Breast epithelium (tissue), 4 donors: ENCODE measurements around the gene TST. TPM values are rescaled to one million over a fixed set of nuclear protein-coding genes. Genes with fewer than 3 reads are reported as not detected.

Experiments used
- DNase-seq, 2 donors: peaks; one replicate each; pipeline ENCODE4 v3.0.0-alpha.2; 2019; ENCODE audit warnings: low spot score in 2 of 2
- H3K27ac ChIP-seq, 2 donors: fragments of 200-600 bp; sonication (generic) in 1 of 2; one replicate each; pipeline ENCODE4 v1.5.1; 2016 to 2019; ENCODE audit warnings: mild to moderate bottlenecking in 1 of 2
- H3K27me3 ChIP-seq, 2 donors: fragments of 200-600 bp; sonication (generic) in 1 of 2; one replicate each; pipeline versions ENCODE4 v1.5.1 to v1.6.0; 2017 to 2019; ENCODE audit warnings: control low read depth in 1 of 2, mild to moderate bottlenecking in 1 of 2
- H3K36me3 ChIP-seq: fragments of 200-600 bp; one replicate; pipeline ENCODE4 v1.5.1; 2019
- H3K4me1 ChIP-seq, 2 donors: fragments of 200-600 bp; sonication (generic); one replicate each; pipeline ENCODE4 v1.5.1; 2016 to 2019; ENCODE audit warnings: control low read depth in 1 of 2
- H3K4me3 ChIP-seq, 3 donors: fragments of 200-600 bp; sonication (generic); 1 replicate in 2 of 3; 2 replicates in 1 of 3; pipeline ENCODE4 v1.5.1; 2016 to 2019; ENCODE audit warnings: mild to moderate bottlenecking in 3 of 3, moderate library complexity in 2 of 3
- H3K9me3 ChIP-seq, 2 donors: fragments of 200-600 bp; sonication (generic) in 1 of 2; one replicate each; pipeline ENCODE4 v1.5.1; 2016 to 2019; ENCODE audit warnings: control low read depth in 1 of 2
- POLR2A ChIP-seq: fragments of 450-650 bp; IDR thresholded peaks from one replicate; pipeline ENCODE4 v1.6.1; 2016; ENCODE audit warnings: antibody characterized with exemption, mild to moderate bottlenecking, moderate library complexity
- POLR2AphosphoS5 ChIP-seq, 3 donors: sonication (generic); formaldehyde crosslinking; IDR thresholded peaks; one replicate each; pipeline ENCODE4 v1.6.1; 2017; ENCODE audit warnings: antibody characterized with exemption in 3 of 3
- intact Hi-C: fragments of 100-400 bp; cut with DNase I; formaldehyde crosslinking; loops from one replicate; pipeline ENCODE4 v1.15.1; 2023; ENCODE audit warnings: low total_unique reads
- total RNA-seq, 3 donors: library from RNA; depleted of rRNA; stranded (reverse); fragments of >200 nt; gene quantifications; one replicate each; pipeline ENCODE4 v1.1.0, GENCODE V29; 2016
- TF ChIP-seq, protein P1 (sequence below), 3 donors: fragments of 450-650 bp; IDR thresholded peaks; one replicate each; pipeline ENCODE4 v1.5.1; 2016 to 2017; ENCODE audit warnings: antibody characterized with exemption in 3 of 3, mild to moderate bottlenecking in 3 of 3, moderate library complexity in 3 of 3

TST gene
- total RNA-seq, 3 donors from 2014 or later: 51.1 to 68.0 (median 60.2) TPM

DNA sequence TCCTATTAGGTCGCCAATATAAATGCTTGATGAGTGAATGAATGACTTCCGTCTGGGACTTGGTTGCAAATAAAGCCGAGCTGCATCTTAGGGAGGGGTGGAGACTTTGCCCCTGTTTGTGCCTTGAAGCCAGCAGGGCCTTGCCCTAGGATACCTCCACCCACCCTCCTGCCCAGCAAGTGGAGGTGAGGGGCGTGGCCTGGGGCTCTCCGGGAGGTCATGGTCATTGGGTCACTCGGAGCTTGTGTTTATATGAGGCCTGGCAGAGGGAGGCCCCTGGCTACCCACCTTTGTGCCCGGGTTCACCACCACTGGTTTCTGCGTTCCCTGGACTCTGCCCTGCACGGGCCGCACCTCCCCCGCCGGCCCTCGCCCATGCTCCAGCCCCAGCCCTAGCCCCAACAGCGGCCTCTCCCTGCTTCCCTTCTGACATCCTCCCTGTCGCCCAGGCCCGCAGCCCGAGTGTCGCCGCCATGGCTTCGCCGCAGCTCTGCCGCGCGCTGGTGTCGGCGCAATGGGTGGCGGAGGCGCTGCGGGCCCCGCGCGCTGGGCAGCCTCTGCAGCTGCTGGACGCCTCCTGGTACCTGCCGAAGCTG lies 4.6 kb upstream of the TST start:
- H3K27ac ChIP-seq: no peak overlapping the region
- H3K4me1 ChIP-seq: peaks cover 0 to 15% of the 10 kb centered on the region in 2 donors
- H3K9me3 ChIP-seq: no peaks in the 10 kb centered on the region
- H3K4me3 ChIP-seq: no peak overlapping the region
- intact Hi-C loops: no loop called here
- no peaks in the 10 kb centered on the region for H3K27me3 ChIP-seq
- TF ChIP-seq POLR2A (no peak), POLR2AphosphoS5 (IDR thresholded peaks at IDR 0.05) (no peak)
- TF ChIP-seq, protein P1, sequence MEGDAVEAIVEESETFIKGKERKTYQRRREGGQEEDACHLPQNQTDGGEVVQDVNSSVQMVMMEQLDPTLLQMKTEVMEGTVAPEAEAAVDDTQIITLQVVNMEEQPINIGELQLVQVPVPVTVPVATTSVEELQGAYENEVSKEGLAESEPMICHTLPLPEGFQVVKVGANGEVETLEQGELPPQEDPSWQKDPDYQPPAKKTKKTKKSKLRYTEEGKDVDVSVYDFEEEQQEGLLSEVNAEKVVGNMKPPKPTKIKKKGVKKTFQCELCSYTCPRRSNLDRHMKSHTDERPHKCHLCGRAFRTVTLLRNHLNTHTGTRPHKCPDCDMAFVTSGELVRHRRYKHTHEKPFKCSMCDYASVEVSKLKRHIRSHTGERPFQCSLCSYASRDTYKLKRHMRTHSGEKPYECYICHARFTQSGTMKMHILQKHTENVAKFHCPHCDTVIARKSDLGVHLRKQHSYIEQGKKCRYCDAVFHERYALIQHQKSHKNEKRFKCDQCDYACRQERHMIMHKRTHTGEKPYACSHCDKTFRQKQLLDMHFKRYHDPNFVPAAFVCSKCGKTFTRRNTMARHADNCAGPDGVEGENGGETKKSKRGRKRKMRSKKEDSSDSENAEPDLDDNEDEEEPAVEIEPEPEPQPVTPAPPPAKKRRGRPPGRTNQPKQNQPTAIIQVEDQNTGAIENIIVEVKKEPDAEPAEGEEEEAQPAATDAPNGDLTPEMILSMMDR (IDR thresholded peaks at IDR 0.05): no peak
- no peak for DNase-seq
- no peaks in the 10 kb centered on the region for H3K36me3 ChIP-seq

DNA sequence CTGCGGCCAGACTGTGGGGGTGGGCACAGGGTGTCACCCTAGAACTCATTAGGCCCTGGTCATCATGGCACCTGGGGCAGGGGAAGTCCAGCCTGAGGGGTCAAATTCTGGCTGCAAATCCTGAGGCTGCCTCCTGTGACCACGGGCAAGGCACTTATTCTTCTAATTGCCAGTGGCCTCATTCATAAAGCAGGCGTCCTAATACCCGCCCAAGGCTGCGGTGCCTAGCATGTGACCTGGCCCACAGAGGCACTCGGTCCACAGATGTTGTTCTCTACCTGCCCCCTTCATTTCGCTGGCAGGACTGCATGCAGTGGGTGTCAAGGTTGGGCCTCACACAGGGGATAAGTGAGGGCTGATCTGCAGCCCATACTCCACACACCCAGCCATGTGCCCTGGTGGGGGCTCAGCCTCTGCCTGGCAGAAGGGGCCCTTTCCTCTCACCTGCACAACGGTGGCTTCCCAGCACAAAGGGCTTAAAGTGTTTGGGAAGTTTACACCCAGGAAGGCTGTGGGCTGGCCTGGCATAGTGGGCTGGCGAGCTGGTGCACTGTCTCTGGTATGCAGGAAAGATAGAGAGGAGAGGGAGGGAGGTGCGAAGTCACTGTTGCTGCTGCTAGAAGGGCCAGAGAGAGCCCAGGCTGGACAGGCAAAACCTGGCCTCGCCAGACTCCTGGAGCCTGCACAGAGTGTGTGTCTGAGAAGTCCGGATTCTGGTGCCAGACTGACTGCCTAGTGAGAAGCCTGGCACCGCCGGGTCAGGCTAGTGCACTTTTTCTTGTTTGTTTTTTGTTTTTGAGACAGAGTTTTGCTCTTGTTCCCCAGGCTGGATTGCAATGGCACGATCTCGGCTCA lies 3.5 kb upstream of the TST start:
- Histone ChIP-seq H3K4me3 (no peak overlapping the region), H3K27ac (no peak overlapping the region), H3K9me3 (no peaks in the 10 kb centered on the region), H3K27me3 (no peaks in the 10 kb centered on the region), H3K4me1 (peaks cover 0 to 15% of the 10 kb centered on the region in 2 donors), H3K36me3 (no peaks in the 10 kb centered on the region)
- no peak for TF ChIP-seq POLR2AphosphoS5 (IDR thresholded peaks at IDR 0.05)
- TF ChIP-seq, protein P1 (IDR thresholded peaks at IDR 0.05): no peak
- TF ChIP-seq POLR2A: no peak
- intact Hi-C loops: no loop called here
- no peak for DNase-seq

DNA sequence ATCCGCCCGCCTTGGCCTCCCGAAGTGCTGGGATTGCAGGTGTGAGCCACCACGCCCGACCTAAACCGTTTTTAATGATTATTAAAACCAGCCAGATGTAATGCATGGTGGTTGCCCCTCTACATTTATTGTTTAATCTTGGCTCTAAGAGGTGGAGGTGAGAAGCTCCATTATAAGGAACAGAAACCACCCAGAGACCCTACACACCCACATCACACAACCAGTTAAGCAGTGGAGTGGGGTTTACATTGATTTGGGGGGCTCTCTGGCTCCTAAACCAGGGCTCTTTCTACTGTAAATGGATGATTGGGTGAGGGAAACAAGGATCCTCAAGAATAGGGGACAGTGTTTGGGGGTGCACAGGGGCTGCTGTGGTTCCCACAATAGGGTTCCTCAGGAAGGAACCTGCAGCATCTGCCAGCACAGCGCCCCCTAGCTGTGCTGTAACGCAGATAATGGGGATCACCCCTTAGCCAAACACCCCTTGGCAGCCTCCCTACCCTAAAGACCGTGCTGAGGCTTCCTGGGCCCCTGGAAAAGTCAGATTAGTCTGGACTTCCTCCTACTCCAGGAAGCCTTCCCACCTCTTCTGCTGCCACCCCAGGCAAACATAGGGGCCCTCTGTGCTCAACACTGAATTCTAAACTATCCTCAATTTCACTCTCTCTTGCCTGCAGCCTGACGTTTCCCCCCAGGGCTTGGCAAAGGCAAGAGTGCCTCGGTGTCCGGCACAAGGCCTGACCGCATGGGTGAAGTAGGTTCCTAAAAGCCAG lies 2.6 kb upstream of the TST start:
- no peaks in the 10 kb centered on the region for H3K9me3 ChIP-seq
- H3K4me1 ChIP-seq: peaks cover 0 to 15% of the 10 kb centered on the region in 2 donors
- H3K27me3 ChIP-seq: no peaks in the 10 kb centered on the region
- DNase-seq: no peak
- TF ChIP-seq, protein P1 (IDR thresholded peaks at IDR 0.05): peak in 2 of 3 donors; percentile 43 to 45
- TF ChIP-seq POLR2AphosphoS5 (IDR thresholded peaks at IDR 0.05): no peak
- no peak overlapping the region for H3K4me3 ChIP-seq
- intact Hi-C loops: no loop called here
- no peak overlapping the region for H3K27ac ChIP-seq
- H3K36me3 ChIP-seq: no peaks in the 10 kb centered on the region

DNA sequence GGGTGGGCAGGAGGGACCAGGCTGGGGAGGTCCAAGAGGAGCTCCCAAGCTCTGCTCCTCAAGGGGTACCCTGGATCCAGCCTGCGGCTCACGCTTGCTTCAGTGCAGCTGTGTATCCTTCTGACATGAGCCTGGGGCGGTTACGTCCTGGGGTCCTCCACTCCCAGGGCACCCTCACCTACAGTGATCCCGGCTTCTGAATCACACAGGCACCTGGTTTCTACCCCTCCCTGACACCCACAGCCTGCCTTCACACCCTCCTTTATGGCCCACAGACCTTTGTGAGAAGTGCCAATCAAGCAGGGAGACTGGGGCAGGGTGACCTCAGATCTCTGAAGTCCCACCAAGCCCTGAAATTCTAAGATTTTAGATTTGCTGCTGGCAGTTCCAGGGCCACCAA lies 1.8 kb upstream of the TST start:
- Histone ChIP-seq H3K27me3 (no peaks in the 10 kb centered on the region), H3K4me3 (peak overlapping the region in 2 of 3 donors; percentile 91 to 98), H3K27ac (no peak overlapping the region), H3K36me3 (no peaks in the 10 kb centered on the region), H3K9me3 (no peaks in the 10 kb centered on the region), H3K4me1 (peaks cover 0 to 15% of the 10 kb centered on the region in 2 donors)
- intact Hi-C loops: no loop called here
- TF ChIP-seq, protein P1 (IDR thresholded peaks at IDR 0.05): no peak
- TF ChIP-seq POLR2A (no peak), POLR2AphosphoS5 (IDR thresholded peaks at IDR 0.05) (no peak)
- no peak for DNase-seq

DNA sequence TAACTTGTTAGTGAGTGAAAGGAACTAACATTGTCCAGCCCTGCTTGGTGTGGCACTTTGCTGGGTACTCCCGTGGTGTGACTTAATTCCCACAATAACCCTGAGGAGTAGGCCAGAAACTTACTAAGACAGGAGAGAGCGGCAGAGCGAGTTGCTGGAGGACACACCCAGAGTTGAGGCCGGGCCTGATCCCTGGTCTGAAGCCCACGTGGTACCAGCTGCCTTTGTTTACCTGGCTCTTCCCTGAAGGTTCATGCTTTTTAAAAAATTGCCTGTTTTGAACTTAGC lies 889 bp upstream of the TST start:
- Histone ChIP-seq H3K4me1 (peaks cover 0 to 15% of the 10 kb centered on the region in 2 donors), H3K9me3 (no peaks in the 10 kb centered on the region), H3K27ac (peak overlapping the region; percentile 88 to 96), H3K36me3 (no peaks in the 10 kb centered on the region), H3K27me3 (no peaks in the 10 kb centered on the region), H3K4me3 (peak overlapping the region; percentile 91 to 98 (median 94))
- no peak for TF ChIP-seq POLR2AphosphoS5 (IDR thresholded peaks at IDR 0.05)
- TF ChIP-seq POLR2A: no peak
- TF ChIP-seq, protein P1 (IDR thresholded peaks at IDR 0.05): no peak
- no peak for DNase-seq
- intact Hi-C loops: no loop called here
